ENCODE measurements around the gene PAPOLB. TPM values are rescaled to one million over a fixed set of nuclear protein-coding genes. Genes with fewer than 3 reads are reported as not detected.

The PAPOLB gene
- total RNA-seq, 4 donors from 2014 or later = 0.17 to 0.46 (median 0.37) TPM

DNA sequence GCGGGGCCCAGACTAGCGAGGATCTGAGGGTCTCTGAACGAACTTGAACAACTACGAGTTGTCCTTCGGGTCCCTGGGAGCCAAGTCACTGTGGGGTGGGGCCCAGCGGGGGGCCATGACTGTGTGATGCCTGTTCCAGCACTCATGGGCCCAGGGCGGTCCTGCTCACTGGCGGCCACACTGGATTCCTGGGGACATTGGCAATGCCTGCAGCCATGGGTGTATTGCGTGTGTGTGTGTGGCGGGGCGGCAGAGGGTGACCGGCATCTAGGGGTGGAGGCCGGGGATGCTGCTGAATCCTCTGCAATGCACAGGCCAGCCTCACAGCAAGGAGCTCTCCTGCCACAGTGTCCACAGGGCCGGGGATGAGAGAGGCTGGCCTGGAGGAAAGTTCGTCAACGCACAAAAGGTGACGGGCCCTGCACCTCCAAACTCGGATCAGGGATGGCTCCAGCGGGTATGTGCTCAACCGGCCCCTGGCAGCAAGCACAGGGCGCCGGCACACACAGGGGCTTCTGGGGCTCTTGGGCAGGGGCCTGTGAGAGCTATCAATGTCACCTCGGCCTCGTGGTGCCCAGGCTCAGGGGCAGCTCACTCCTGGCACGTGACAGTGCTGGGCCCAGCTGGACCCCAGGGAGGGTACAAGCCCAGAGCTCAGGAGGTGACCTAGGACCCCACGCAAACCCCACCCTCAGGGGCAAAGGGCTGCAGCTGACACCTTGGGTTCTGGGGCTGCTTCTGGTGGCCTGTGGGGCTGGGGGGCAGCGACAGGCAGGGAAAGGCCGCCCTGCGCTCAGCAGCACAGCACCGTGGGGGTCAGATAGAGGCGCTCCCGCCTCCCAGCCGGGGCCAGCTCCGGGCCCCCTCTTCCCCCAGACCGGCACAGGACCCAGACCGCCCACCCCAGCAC, 27.9 kb downstream of the PAPOLB start:
- Histone ChIP-seq H3K27me3 (no peaks in the 10 kb centered on the region), H3K9me3 (no peaks in the 10 kb centered on the region), H3K4me1 (peaks cover 6 to 17% (median 8%) of the 10 kb centered on the region in 4 donors), H3K27ac (replicated peaks in 1 of 4) (no peak overlapping the region), H3K36me3 (peaks cover 0 to 32% (median 7%) of the 10 kb centered on the region in 4 donors), H3K4me3 (no peak overlapping the region)
- intact Hi-C loops (cut with DNase I) = loop anchor here (5.0 kb wide), 1 partner anchor 48 kb away; the partner anchor contains the start of gene RADIL
- 97% methylated on average over 28 of the region's 36 CpGs for WGBS
- TF ChIP-seq POLR2AphosphoS5 (IDR thresholded peaks at IDR 0.05) (no peak), CTCF (IDR thresholded peaks at IDR 0.05) (no peak), EP300 (IDR thresholded peaks at IDR 0.05) (no peak), POLR2A (IDR thresholded peaks at IDR 0.05; ENCODE audit: low read depth) (no peak)
- DNase-seq (ENCODE audit: extremely low spot score) = no peak

- no peak for TF ChIP-seq POLR2AphosphoS5 (IDR thresholded peaks at IDR 0.05)
- no peak for TF ChIP-seq CTCF (IDR thresholded peaks at IDR 0.05)
- no peak for TF ChIP-seq EP300 (IDR thresholded peaks at IDR 0.05)
- TF ChIP-seq POLR2A (IDR thresholded peaks at IDR 0.05; ENCODE audit: low read depth) = no peak
- Histone ChIP-seq H3K9me3 (no peaks in the 10 kb centered on the region), H3K27me3 (no peaks in the 10 kb centered on the region), H3K4me1 (peaks cover 2 to 13% (median 5%) of the 10 kb centered on the region in 4 donors), H3K4me3 (no peak overlapping the region), H3K27ac (replicated peaks in 1 of 4) (no peak overlapping the region), H3K36me3 (peaks cover 0 to 32% (median 7%) of the 10 kb centered on the region in 4 donors)
- DNase-seq (ENCODE audit: extremely low spot score) = no peak
- intact Hi-C loops (cut with DNase I) = loop anchor here (5.0 kb wide), 1 partner anchor 49 kb away; the partner anchor contains the start of gene RADIL
- WGBS = 91% methylated on average over 13 of the region's 17 CpGs
These were observed 28.7 kb downstream of the PAPOLB start for GRCh38 chr7:4833176-4833575.

DNA sequence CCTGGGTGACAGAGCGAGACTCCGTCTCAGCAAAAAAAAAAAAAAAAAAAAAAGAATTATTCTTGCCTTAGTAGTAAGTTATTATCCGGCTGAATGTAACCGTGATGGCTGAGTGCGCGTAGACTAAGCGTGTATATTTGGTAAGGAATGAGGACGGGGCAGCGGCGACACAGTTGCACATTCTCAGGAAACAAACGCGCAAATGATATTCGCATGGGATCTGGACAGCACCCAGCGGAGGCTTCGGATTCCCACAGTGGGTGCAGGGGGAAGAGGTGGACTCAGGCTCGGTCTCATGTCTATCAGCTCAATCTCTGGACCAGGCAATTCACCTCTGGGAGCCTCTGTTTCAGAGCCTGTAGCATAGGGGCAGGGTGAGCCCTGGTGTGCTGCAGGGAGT, 29.1 kb downstream of the PAPOLB start:
- TF ChIP-seq CTCF (IDR thresholded peaks at IDR 0.05) (no peak), POLR2A (IDR thresholded peaks at IDR 0.05; ENCODE audit: low read depth) (no peak), EP300 (IDR thresholded peaks at IDR 0.05) (no peak), POLR2AphosphoS5 (IDR thresholded peaks at IDR 0.05) (no peak)
- Histone ChIP-seq H3K36me3 (peaks cover 0 to 32% (median 7%) of the 10 kb centered on the region in 4 donors), H3K9me3 (no peaks in the 10 kb centered on the region), H3K4me1 (peaks cover 0 to 8% (median under 1%) of the 10 kb centered on the region in 4 donors), H3K27ac (replicated peaks in 1 of 4) (no peak overlapping the region), H3K4me3 (no peak overlapping the region), H3K27me3 (no peaks in the 10 kb centered on the region)
- intact Hi-C loops (cut with DNase I) = loop anchor here (5.0 kb wide), 1 partner anchor 50 kb away; the partner anchor contains the start of gene RADIL
- DNase-seq (ENCODE audit: extremely low spot score) = no peak
- 94% methylated on average over 16 of the region's 16 CpGs for WGBS

GRCh38 chr7:4831723-4832495, 29.9 kb downstream of the PAPOLB start:
- WGBS = 91% methylated on average over 17 of the region's 17 CpGs
- intact Hi-C loops (cut with DNase I) = loop anchor here (5.0 kb wide), 1 partner anchor 50 kb away; the partner anchor contains the start of gene RADIL
- no peak overlapping the region for H3K27ac ChIP-seq (replicated peaks in 1 of 4)
- H3K4me3 ChIP-seq = no peak overlapping the region
- peaks cover 0 to 2% (median 0%) of the 10 kb centered on the region in 4 donors for H3K4me1 ChIP-seq
- H3K36me3 ChIP-seq = peaks cover 0 to 32% (median 7%) of the 10 kb centered on the region in 4 donors
- no peak for TF ChIP-seq EP300 (IDR thresholded peaks at IDR 0.05)
- no peak for TF ChIP-seq POLR2A (IDR thresholded peaks at IDR 0.05; ENCODE audit: low read depth)
- TF ChIP-seq POLR2AphosphoS5 (IDR thresholded peaks at IDR 0.05) = no peak
- TF ChIP-seq CTCF (IDR thresholded peaks at IDR 0.05) = no peak
- H3K27me3 ChIP-seq = no peaks in the 10 kb centered on the region
- H3K9me3 ChIP-seq = no peaks in the 10 kb centered on the region
- no peak for DNase-seq (ENCODE audit: extremely low spot score)
